ENCODE data around the gene ESYT3.
"Not testable (repeated sequence)": the region's sequence is repeated elsewhere in the genome, so short reads cannot be mapped to it uniquely, and the experiment has no call there.

ESYT3 gene

GRCh38 chr3:138407236-138407907, 27.0 kb upstream of the ESYT3 start:
- in situ Hi-C loops (cut with HindIII; ENCODE audit: low sequenced_read_pairs): no loop called here

GRCh38 chr3:138408751-138409570, 25.5 kb upstream of the ESYT3 start:
- in situ Hi-C loops (cut with HindIII; ENCODE audit: low sequenced_read_pairs): no loop called here

- in situ Hi-C loops (cut with HindIII; ENCODE audit: low sequenced_read_pairs): no loop called here
Measured at GRCh38 chr3:138412821-138413551, 21.4 kb upstream of the ESYT3 start.

- in situ Hi-C loops (cut with HindIII; ENCODE audit: low sequenced_read_pairs): not testable (repeated sequence)
Measured at GRCh38 chr3:138416236-138416635, 18.2 kb upstream of the ESYT3 start.

GRCh38 chr3:138417559-138417982, 16.8 kb upstream of the ESYT3 start:
- in situ Hi-C loops (cut with HindIII; ENCODE audit: low sequenced_read_pairs): no loop called here

- in situ Hi-C loops (cut with HindIII; ENCODE audit: low sequenced_read_pairs): no loop called here
Measured at GRCh38 chr3:138418601-138419206, 15.7 kb upstream of the ESYT3 start.

GRCh38 chr3:138423316-138423715, 11.1 kb upstream of the ESYT3 start:
- in situ Hi-C loops (cut with HindIII; ENCODE audit: low sequenced_read_pairs): no loop called here

GRCh38 chr3:138424323-138424722, 10.1 kb upstream of the ESYT3 start:
- in situ Hi-C loops (cut with HindIII; ENCODE audit: low sequenced_read_pairs): no loop called here

GRCh38 chr3:138426211-138426610, 8.2 kb upstream of the ESYT3 start:
- in situ Hi-C loops (cut with HindIII; ENCODE audit: low sequenced_read_pairs): no loop called here

GRCh38 chr3:138426754-138427153, 7.7 kb upstream of the ESYT3 start:
- in situ Hi-C loops (cut with HindIII; ENCODE audit: low sequenced_read_pairs): not testable (repeated sequence)

- in situ Hi-C loops (cut with HindIII; ENCODE audit: low sequenced_read_pairs): no loop called here
Measured at GRCh38 chr3:138429665-138430064, 4.8 kb upstream of the ESYT3 start.

GRCh38 chr3:138432576-138433240, 1.7 kb upstream of the ESYT3 start:
- in situ Hi-C loops (cut with HindIII; ENCODE audit: low sequenced_read_pairs): no loop called here

GRCh38 chr3:138433892-138434275, 532 bp upstream of the ESYT3 start:
- in situ Hi-C loops (cut with HindIII; ENCODE audit: low sequenced_read_pairs): no loop called here

GRCh38 chr3:138434875-138435772, 708 bp downstream of the ESYT3 start:
- in situ Hi-C loops (cut with HindIII; ENCODE audit: low sequenced_read_pairs): no loop called here

GRCh38 chr3:138435840-138436239, 1.4 kb downstream of the ESYT3 start:
- in situ Hi-C loops (cut with HindIII; ENCODE audit: low sequenced_read_pairs): no loop called here

GRCh38 chr3:138437281-138437680, 2.9 kb downstream of the ESYT3 start:
- in situ Hi-C loops (cut with HindIII; ENCODE audit: low sequenced_read_pairs): no loop called here

- in situ Hi-C loops (cut with HindIII; ENCODE audit: low sequenced_read_pairs): no loop called here
Measured at GRCh38 chr3:138438896-138439295, 4.5 kb downstream of the ESYT3 start.

GRCh38 chr3:138439646-138440045, 5.2 kb downstream of the ESYT3 start:
- in situ Hi-C loops (cut with HindIII; ENCODE audit: low sequenced_read_pairs): no loop called here

GRCh38 chr3:138440121-138440521, 5.7 kb downstream of the ESYT3 start:
- in situ Hi-C loops (cut with HindIII; ENCODE audit: low sequenced_read_pairs): no loop called here

- in situ Hi-C loops (cut with HindIII; ENCODE audit: low sequenced_read_pairs): no loop called here
Measured at GRCh38 chr3:138440596-138440995, 6.2 kb downstream of the ESYT3 start.

Measured in DLD1 (cell line).